Raji (cell line): ENCODE data around the gene ZBTB16.

ENCODE experiments used
- POLR2A ChIP-seq: IDR thresholded peaks from 2 replicates; pipeline ENCODE4 v1.6.1; 2011; ENCODE audit warnings: low read depth, low read length, control low read depth; ENCODE audit not compliant: insufficient read depth

Gene ZBTB16

GRCh38 chr11:114276077-114276476, 216.6 kb downstream of the ZBTB16 start:
- no peak for TF ChIP-seq POLR2A

DNA sequence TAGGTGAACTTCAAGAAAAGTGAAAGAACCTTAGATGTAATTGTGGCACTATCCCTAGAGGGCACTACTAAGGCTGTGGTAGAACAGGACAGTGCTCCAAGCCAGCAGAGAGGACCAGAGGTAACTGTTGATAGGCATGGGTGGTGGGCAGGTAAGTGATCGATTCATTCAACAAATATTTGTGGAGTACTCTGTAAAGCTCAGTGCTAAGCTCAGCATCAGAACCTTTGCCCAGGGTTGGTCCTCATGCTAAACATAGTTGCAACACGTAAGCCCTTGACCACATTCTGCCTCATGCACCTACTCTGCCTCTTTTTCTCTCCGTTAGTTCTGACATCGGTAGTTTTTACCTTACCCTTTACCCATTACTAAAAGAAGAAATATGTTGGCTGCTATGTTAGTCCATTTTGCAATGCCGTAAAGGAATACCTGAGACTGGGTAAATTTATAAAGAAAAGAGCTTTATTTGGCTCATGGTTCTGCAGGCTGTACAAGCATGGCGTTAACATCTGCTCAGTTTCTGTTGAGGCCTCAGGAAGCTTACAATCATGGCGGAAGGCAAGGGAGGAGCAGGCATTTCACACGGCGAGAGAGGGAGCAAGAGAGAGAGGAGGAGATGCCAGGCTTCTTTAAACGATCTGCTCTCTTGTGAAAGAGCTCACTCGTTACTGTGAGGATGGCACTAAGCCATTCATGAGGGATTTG, 218.3 kb downstream of the ZBTB16 start:
- no peak for TF ChIP-seq POLR2A

- no peak for TF ChIP-seq POLR2A
These were observed 219.0 kb downstream of the ZBTB16 start for GRCh38 chr11:114278342-114279065.

- no peak for TF ChIP-seq POLR2A
These were observed 220.5 kb downstream of the ZBTB16 start for GRCh38 chr11:114279792-114280546.

DNA sequence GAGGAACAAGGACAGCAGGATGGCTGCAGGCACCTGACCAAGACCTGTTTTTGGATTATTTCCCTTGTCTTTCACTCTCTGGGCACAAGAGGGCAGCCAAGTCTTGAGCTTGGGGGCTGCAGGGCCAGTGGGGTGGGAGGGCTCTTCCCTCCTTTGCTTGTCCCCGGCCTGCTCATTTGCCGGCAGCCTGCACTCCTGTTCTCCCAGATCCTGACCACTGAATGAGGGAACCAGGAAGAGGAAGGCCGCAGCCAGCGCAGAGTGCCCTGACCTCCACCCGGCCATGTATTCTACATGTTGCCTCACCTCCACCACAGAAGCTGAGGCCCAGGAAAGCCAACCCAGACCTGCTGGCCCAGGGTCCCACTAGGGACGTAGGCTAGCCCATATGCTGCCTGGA, 221.2 kb downstream of the ZBTB16 start:
- TF ChIP-seq POLR2A = no peak

GRCh38 chr11:114281388-114281956, 222.0 kb downstream of the ZBTB16 start:
- TF ChIP-seq POLR2A = no peak

DNA sequence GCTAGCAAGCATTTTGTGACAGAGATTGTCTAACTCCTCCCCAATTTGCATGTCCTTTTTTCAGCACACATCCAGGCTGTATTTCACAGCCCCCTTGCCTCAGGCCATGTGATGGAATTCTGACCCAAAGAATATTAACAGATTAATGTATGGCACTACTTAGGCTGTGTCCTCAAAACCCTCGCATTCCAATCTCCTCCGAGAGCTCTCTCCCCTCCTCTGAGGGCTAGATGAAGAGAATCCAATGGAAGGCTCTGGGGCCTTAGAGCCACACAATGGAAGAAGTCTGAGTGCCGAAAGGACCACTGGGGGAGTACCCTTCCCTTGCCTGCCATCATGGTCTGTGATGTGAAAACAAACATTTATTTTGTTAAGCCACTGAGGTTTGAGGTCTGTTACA, 223.0 kb downstream of the ZBTB16 start:
- TF ChIP-seq POLR2A = no peak

GRCh38 chr11:114283422-114283821, 223.9 kb downstream of the ZBTB16 start:
- TF ChIP-seq POLR2A = no peak

DNA sequence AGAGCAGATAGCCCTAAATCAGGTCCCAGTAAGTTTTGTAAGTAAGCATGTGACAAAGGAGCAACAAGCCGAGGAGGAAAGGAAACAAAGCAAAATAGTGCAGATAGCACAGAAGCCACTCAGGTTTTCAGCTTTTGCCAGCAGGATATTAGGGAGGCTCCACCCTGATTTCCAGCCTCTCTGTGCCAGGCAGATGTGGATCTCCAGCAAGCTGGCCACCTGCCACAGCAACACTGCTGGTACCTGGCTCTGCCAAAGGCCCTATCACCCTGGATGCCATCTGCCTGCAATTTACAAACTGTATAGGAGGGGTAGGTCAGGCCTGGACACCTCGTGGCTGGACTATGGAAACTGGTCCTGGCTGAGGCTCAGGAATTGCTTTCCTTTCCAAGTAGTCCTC, 224.5 kb downstream of the ZBTB16 start:
- TF ChIP-seq POLR2A = no peak

- no peak for TF ChIP-seq POLR2A
These were observed 225.4 kb downstream of the ZBTB16 start for GRCh38 chr11:114284914-114285313.

GRCh38 chr11:114285599-114285998, 226.1 kb downstream of the ZBTB16 start:
- no peak for TF ChIP-seq POLR2A

GRCh38 chr11:114286229-114286628, 226.7 kb downstream of the ZBTB16 start:
- no peak for TF ChIP-seq POLR2A

DNA sequence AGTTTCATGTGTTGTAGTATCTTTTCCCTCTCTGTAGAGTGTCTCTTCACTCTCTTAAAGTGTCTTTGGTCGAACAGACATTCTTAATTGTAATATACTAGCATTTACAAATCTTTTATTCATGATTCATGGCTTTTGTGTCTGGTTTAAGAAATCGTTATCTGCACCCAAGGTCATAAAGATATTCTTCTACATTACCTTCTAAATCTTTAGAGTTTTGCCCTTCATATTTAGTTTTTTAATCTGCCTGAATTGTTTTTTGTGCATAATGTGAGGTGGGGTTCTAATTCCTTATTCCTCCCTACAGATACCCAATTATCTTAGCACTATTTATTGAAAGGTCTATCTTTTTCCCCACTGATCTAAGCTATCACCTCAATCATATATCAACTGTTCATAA, 227.6 kb downstream of the ZBTB16 start:
- no peak for TF ChIP-seq POLR2A

DNA sequence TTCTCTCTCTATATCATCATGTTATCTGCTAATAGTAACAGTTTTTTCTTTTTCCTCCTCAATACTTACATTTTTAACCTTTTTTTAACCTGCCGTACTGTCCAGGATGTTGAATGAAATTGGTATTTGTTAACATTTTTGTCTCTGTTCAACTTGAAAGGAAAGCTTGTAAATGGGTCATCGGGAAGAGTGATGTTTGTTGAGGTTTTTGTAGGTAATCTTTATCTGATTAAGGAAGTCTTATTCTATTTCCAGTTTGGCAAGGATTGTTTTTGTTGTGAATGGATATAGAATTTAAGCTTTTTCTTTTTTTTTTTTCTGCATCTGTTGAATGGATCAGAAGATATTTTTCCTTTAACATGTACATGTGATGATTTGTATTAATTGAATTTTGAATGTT, 228.6 kb downstream of the ZBTB16 start:
- TF ChIP-seq POLR2A = no peak

DNA sequence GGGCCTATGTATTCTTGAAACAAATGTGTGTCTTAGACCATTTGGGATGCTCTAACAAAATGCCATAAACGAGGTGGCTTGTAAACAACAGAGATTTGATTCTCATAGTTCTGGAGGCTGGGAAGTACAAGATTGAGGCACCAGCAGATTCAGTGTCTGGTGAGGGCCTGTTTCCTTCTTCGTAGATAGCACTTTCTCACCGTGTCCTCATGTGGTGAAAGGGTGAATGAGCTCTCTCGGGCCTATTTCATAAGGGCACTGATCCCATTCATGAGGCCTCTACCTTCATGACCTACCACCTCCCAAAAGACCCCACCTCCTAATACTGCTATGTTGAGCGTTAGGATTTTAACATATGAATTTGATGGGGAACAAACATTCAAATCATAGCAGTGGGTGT, 230.3 kb downstream of the ZBTB16 start:
- no peak for TF ChIP-seq POLR2A
